ENCODE results near the gene HOXA6. TPM values are rescaled to one million over a fixed set of nuclear protein-coding genes. Genes with fewer than 3 reads are reported as not detected.
A peak's percentile ranks its signal among the peaks of the same experiment; 100 is the strongest.

The HOXA6 gene
- polyA plus RNA-seq, 2 of the 4 experiments (the other 2 are of a cell fraction) = 0.90 to 2.1 TPM

DNA sequence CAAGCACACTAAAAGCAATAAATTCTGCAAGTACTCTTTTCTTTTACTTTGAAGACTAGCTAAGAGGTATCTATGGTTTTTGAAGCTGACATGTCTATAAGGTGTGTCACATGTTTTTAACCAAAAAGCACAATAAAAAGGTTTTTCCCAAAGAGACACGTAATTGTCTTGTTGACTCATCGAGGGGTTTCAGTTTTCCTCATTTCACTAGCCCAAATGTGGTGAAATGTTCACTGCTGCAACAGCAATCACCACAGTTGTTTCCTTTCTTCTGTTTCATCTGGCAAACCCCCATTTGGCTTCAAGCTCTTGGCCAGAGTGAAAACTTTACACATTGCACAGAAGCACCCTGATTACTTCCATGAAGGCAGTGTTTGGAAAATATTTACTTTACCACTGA lies 13.2 kb downstream of the HOXA6 start:
- no peak for FAIRE-seq
- POLR2A ChIA-PET = interaction anchor here (1.1 kb wide), 1 partner anchor 11 kb away, joined by 3 read pairs; no protein-coding TSS in a partner anchor
- CTCF ChIA-PET = interaction anchor here (1.0 to 1.5 kb wide), 4 partner anchors 9 to 442 kb away, joined by 3 to 5 read pairs (median 4); partner anchors contain the start of gene HOXA5
- Histone ChIP-seq H3K4me2 (peak overlapping the region; percentile 22), H3K4me3 (no peak overlapping the region), H3K4me1 (peaks cover 53% of the 10 kb centered on the region), H3K27ac (peak overlapping the region in 1 of 2 experiments; percentile 82; a peak in 4 of 6 replicates), H3K9me3 (no peaks in the 10 kb centered on the region)
- TF ChIP-seq RARB (CRISPR knock-in tag; IDR thresholded peaks at IDR 0.05) = no peak
- TF ChIP-seq EP300 (IDR thresholded peaks at IDR 0.05) = 0 out of 5 replicates have a peak, but pooled peaks of 1 of the 2 experiments have one; percentile 18
- no peak for TF ChIP-seq TFCP2L1 (CRISPR knock-in tag; IDR thresholded peaks at IDR 0.05)
- TF ChIP-seq CEBPB (IDR thresholded peaks at IDR 0.05) = 0 out of 4 replicates have a peak, but pooled peaks of 1 of the 2 experiments have one; percentile 6
- TF ChIP-seq GATA3 (IDR thresholded peaks at IDR 0.05; ENCODE audit: borderline replicate concordance) = no peak
- TF ChIP-seq RAD21 (conservative IDR thresholded peaks at IDR 0.05 in 1 of 2, IDR thresholded peaks at IDR 0.05 in 1 of 2) = 0 out of 5 replicates have a peak, but pooled peaks of 1 of the 2 experiments have one; percentile 8
- no peak for TF ChIP-seq EHMT2 (IDR thresholded peaks at IDR 0.05; ENCODE audit: low read depth)
- no peak for DNase-seq (ENCODE audit: low read depth in 1 of 2, low spot score in 1 of 2)
- ATAC-seq = no peak
- WGBS (ENCODE audit: missing lambda C conversion rate) = 54% methylated on average over 2 of the region's 2 CpGs

DNA sequence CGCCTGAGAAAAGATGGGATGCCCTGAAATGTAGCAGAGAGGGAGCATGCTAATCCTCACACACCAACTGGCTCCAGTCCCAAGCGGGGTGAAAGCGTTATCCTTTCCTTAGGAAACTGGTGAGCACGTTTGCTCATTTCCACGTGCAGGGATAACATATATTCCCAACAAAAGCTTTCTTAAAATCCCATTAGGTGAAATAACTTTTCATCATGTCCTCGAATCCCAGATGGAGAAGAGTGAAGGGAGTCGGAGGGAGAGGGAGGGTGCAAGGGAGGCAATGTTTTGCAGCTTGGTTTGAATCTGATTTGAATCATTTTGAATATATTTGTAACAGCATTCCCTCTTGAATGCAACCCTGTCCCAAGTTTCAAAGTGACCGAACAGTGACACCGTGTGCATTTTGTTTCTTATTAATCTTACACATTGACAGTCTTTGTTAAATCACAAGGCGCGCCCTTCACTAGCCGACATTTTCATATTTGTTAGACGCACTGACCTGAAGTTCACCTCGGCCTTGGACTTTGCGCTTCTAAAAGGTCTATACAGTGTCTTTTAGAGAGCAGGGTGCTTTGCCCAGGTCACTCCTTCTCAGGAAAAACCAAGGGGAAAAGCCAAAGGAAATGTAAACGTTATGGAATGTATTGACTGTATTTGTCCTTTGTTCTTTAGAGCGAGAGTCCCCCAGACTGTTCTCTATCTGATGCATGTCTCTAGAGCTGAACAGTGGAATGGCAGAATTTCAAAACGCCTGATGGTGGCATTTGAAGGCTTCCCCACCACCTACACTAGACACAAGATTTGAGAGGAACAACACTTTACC lies 14.0 kb downstream of the HOXA6 start:
- H3K4me3 ChIP-seq = no peak overlapping the region
- ChIA-PET POLR2A (interaction anchor here (1.1 kb wide), 1 partner anchor 10 kb away, joined by 3 read pairs; no protein-coding TSS in a partner anchor), CTCF (interaction anchor here (1.0 to 1.5 kb wide), 3 partner anchors 10 to 441 kb away, joined by 3 to 4 read pairs (median 3); partner anchors contain the start of gene HOXA5)
- TF ChIP-seq KDM5A (IDR thresholded peaks at IDR 0.05) (no peak), FOSL2 (IDR thresholded peaks at IDR 0.05) (no peak), FOSL2 (CRISPR knock-in tag; IDR thresholded peaks at IDR 0.05) (no peak), BHLHE40 (IDR thresholded peaks at IDR 0.05; ENCODE audit: low read depth, low read length) (no peak), POLR2A (IDR thresholded peaks at IDR 0.05; ENCODE audit: low read length) (no peak), NR3C1 (IDR thresholded peaks at IDR 0.05) (no peak), FOSB (CRISPR knock-in tag; IDR thresholded peaks at IDR 0.05) (no peak), ZFP36 (IDR thresholded peaks at IDR 0.05; ENCODE audit: borderline replicate concordance, partially characterized antibody) (no peak), NPAS2 (CRISPR knock-in tag; IDR thresholded peaks at IDR 0.05; ENCODE audit: borderline replicate concordance) (no peak), GATA3 (IDR thresholded peaks at IDR 0.05; ENCODE audit: borderline replicate concordance) (no peak), HDAC2 (IDR thresholded peaks at IDR 0.05) (no peak), EP300 (IDR thresholded peaks at IDR 0.05) (no peak), RFX5 (IDR thresholded peaks at IDR 0.05) (no peak), HOXA7 (CRISPR knock-in tag; IDR thresholded peaks at IDR 0.05) (no peak)
- TF ChIP-seq, protein P1, sequence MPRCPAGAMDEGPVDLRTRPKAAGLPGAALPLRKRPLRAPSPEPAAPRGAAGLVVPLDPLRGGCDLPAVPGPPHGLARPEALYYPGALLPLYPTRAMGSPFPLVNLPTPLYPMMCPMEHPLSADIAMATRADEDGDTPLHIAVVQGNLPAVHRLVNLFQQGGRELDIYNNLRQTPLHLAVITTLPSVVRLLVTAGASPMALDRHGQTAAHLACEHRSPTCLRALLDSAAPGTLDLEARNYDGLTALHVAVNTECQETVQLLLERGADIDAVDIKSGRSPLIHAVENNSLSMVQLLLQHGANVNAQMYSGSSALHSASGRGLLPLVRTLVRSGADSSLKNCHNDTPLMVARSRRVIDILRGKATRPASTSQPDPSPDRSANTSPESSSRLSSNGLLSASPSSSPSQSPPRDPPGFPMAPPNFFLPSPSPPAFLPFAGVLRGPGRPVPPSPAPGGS (IDR thresholded peaks at IDR 0.05) = no peak
- TF ChIP-seq, protein P2, sequence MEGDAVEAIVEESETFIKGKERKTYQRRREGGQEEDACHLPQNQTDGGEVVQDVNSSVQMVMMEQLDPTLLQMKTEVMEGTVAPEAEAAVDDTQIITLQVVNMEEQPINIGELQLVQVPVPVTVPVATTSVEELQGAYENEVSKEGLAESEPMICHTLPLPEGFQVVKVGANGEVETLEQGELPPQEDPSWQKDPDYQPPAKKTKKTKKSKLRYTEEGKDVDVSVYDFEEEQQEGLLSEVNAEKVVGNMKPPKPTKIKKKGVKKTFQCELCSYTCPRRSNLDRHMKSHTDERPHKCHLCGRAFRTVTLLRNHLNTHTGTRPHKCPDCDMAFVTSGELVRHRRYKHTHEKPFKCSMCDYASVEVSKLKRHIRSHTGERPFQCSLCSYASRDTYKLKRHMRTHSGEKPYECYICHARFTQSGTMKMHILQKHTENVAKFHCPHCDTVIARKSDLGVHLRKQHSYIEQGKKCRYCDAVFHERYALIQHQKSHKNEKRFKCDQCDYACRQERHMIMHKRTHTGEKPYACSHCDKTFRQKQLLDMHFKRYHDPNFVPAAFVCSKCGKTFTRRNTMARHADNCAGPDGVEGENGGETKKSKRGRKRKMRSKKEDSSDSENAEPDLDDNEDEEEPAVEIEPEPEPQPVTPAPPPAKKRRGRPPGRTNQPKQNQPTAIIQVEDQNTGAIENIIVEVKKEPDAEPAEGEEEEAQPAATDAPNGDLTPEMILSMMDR (IDR thresholded peaks at IDR 0.05) = no peak
- 74% methylated on average over 18 of the region's 18 CpGs for WGBS (ENCODE audit: missing lambda C conversion rate)
- FAIRE-seq (no peak), DNase-seq (ENCODE audit: low read depth in 1 of 2, low spot score in 1 of 2) (peak in 1 of 2 experiments; percentile 45), ATAC-seq (no peak)
- peaks cover 53% of the 10 kb centered on the region for H3K4me1 ChIP-seq
- H3K4me2 ChIP-seq = peak overlapping the region; percentile 22; the same call in 2 of the 3 replicates
- peak overlapping the region; percentile 11 to 82; a peak in 4 of 6 replicates for H3K27ac ChIP-seq
- no peaks in the 10 kb centered on the region for H3K9me3 ChIP-seq
